HG02610 (cell line): Measurements from ENCODE around the gene CCNJ.

Experiments
- ATAC-seq: cut with Tn5 transposase; IDR thresholded peaks from one replicate; pipeline ENCODE4 v1.9.1; 2021; ENCODE audit warnings: mild to moderate bottlenecking, moderate library complexity; ENCODE audit not compliant: unreplicated experiment

Gene CCNJ

DNA sequence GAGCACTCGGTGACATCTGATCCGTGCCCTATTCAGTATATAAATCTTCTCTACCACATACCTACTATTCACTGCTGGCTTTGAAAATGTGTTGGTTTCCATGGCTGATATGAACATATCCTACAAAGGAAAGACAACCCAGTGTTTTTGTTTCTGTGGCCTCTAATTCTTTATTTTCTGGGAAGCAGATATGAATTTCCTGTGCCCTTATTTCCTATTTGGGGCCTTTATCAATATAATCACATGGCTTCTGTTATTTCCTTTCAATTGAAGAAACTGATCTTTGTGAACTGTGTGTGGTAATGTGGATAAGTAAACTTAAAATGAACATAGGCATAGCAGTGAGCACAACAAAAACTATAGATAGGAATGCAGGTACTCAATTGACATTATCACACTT lies 10.6 kb downstream of the CCNJ start:
- no peak for ATAC-seq

- no peak for ATAC-seq
Measured at GRCh38 chr10:96056787-96057186, 13.4 kb downstream of the CCNJ start.

DNA sequence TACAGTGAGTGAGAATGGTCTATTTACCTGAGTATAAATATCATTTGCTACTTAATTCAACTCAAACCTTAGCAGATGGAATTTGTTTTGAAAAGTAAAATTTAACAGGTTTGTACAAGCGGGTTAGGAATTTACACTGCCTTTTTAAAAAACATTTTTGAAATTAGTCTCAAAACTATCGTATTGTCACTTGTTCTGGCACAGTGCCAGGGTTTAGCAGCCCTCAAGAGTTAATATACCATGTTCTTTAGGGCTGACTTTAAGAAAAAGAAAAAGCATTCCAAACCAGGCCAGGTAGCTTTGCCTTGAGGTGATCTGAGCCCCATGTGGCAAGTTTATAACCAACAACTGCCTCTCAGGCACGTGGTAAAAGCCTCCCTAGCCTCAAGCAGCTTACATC lies 17.8 kb downstream of the CCNJ start:
- no peak for ATAC-seq

GRCh38 chr10:96072674-96073073 lies 29.3 kb downstream of the CCNJ start:
- no peak for ATAC-seq

GRCh38 chr10:96073722-96074121 lies 30.3 kb downstream of the CCNJ start:
- ATAC-seq, result peak; percentile 82

GRCh38 chr10:96074776-96075175 lies 31.4 kb downstream of the CCNJ start:
- ATAC-seq, result no peak

DNA sequence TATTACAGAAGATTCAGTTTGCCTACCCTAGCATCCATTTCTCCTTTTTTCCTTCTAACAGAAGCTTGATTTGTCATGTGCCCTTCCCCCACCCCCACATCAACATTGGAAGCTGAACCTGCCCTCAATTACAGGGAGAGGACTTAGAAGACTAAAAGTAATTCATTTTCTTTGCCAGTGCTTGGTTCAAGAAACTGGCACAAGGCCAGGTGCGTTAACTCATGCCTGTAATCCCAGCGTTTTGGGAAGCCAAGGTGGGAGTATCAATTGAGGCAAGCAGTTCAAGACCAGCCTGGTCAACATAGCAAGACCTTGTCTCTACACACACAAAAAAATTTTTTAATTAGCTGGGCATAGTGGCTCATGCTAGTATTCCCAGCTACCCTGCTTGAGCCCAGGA lies 32.6 kb downstream of the CCNJ start:
- no peak for ATAC-seq

DNA sequence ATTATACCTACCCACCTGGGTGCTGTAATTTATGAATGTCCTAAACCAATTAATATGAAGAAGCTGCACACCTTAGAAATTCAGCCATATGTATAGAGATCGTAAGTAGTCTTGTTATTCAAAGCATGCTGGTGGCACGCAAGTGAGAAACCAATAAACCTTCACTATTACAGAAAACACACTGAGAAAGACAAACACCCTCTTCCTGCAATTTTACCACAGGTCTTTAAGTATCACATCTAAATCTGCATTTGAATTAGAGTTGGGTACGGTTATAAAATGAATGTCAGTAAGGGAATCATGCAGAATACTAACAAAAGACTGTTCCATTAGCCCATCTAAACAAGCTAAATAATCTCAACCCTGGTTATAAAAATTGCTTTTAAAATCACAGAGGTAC lies 33.8 kb downstream of the CCNJ start:
- ATAC-seq, result no peak

DNA sequence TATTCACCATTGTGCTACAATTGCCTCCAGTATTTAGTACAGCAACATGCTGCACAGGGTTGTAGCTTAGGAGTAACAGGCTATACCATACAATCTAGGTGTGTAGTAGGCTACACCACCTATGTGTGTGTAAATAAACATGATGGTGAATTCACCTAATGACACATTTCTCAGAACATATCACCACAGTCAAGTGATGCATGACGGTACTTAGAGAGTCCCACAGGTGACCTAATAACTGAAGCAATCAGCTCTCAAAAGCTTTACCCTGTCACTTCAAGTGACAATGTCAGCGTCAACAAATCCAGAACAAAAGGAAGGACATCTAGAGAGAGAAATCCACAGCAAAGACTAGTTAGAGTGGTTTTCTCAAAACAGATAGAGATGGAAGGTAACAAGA lies 38.8 kb downstream of the CCNJ start:
- no peak for ATAC-seq

DNA sequence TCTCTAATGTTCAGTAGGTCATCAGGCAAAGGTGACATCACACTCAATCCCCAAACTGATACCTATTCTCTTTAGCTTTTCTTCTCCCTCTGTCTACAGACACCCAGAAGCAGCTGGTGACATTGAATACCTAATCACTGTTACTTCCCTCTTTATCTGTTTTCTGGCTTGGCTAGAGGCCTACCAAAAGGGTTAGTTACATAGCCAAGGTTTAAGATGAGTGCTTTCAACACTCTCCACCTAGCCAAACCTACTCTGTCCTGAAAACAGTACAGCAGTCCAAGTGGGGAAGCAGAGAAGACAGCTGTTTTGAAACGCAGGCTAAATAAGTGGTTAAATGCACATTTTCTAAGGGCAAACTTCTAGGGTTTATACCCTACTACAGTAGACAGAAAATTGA lies 39.4 kb downstream of the CCNJ start:
- no peak for ATAC-seq

- ATAC-seq, result no peak
Measured at GRCh38 chr10:96089116-96089515, 45.7 kb downstream of the CCNJ start.

- ATAC-seq, result peak; percentile 83
Measured at GRCh38 chr10:96089670-96090462, 46.5 kb downstream of the CCNJ start.

DNA sequence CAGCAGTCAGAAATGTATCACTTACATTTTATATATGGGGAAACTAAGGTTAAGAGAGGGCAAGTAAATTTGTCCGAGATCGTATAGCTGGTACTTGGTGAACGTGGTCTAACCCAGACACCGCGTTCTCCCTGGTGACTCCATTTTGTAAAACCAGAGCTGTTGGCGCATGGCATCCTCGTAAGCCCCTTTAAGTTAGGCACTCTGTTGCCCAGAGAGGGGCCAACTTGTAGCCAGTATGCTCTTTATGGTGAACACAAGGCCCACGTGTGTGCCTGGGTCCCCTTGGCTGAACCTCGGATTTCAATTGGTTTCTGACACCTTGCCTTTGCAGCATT lies 47.0 kb downstream of the CCNJ start:
- no peak for ATAC-seq

DNA sequence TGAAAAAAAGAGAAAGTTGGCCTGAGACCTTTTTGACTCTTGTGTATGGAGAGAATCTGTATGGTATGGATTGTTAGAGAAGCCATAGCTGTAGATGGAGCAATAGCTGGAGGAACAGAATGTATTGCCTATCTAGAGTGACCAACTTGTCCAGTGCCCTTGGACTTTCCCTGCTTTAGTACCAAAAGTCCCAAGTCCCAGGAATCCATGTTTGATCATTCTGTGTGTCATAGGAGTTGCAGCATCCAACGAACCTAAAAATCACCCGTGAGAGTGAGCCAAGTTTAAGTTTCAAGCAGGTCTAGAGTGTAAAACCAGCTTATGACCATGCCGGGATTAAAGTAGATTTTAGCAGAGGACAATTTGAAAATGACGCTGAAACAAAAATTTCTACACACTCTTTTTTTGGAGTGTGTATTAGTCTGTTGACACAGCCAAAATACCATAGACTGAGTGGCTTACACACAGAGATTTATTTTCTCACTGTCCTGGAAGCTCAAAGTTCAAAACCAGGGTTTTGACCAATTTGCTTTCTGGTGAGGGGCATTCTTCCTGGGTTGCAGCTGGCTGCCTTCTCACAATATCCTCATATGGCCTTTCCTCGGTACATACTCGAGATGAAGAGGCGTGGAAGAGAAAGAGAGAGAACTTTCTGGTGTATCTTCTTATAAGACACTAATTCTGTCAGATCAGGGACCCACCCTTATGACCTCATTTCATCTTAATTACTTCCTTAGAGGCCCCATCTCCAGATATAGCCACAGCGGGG lies 49.8 kb downstream of the CCNJ start:
- no peak for ATAC-seq

- ATAC-seq, result no peak
Measured at GRCh38 chr10:96093948-96094347, 50.6 kb downstream of the CCNJ start.

- ATAC-seq, result no peak
Measured at GRCh38 chr10:96096958-96097357, 53.6 kb downstream of the CCNJ start.

GRCh38 chr10:96097865-96098264 lies 54.5 kb downstream of the CCNJ start:
- ATAC-seq, result no peak

- no peak for ATAC-seq
Measured at GRCh38 chr10:96107623-96108038, 64.2 kb downstream of the CCNJ start.
